Glomerular visceral epithelial cell (primary cell): Measurements from ENCODE around the gene KRT13.
"Not testable (repeated sequence)": the region's sequence is repeated elsewhere in the genome, so short reads cannot be mapped to it uniquely, and the experiment has no call there.

Source experiments
- DNase-seq: peaks from one replicate; pipeline ENCODE4 v3.0.0-alpha.2; 2016; ENCODE audit errors: extremely low spot score

KRT13 gene

DNA sequence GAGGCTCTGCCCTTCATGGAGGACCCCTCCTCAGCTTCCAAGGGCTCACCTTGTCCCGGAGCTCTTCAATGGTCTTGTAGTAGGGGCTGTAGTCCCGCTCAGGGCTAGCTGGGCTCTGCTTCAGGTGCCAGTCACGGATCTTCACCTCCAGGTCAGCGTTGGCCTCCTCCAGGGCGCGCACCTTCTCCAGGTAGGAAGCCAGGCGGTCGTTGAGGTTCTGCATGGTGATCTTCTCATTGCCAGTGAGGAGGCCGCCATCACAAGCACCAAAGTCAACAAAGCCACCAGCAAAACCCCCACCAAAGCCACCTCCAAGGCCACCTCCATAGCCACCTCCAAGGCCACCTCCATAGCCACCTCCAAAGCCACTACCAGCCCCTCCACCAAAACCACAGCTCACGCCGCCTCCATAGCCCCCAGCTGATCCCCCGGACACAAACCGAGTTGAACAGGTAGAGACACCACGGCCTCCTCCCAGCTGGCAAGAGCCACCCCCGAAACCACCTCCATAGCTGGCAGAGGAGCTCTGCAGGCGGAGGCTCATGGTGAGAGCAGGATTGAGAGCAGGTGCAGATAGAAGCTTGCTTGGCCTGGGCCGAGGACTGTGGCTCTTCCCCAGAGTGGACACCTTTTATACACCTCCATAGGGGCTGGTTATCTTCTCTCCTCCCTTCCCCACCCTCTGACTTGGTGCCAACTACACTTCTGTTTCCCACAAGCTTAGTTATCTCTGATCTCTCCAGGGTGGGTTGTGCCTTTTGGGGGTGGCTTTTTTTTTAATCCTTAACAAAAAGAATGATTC is at the start of gene KRT13:
Gene KRT13, minus strand, starts transcription at position 606 of the 802 bp plus-strand sequence. Its CDS starts 62 bp downstream, at position 544.
- no peak for DNase-seq

DNA sequence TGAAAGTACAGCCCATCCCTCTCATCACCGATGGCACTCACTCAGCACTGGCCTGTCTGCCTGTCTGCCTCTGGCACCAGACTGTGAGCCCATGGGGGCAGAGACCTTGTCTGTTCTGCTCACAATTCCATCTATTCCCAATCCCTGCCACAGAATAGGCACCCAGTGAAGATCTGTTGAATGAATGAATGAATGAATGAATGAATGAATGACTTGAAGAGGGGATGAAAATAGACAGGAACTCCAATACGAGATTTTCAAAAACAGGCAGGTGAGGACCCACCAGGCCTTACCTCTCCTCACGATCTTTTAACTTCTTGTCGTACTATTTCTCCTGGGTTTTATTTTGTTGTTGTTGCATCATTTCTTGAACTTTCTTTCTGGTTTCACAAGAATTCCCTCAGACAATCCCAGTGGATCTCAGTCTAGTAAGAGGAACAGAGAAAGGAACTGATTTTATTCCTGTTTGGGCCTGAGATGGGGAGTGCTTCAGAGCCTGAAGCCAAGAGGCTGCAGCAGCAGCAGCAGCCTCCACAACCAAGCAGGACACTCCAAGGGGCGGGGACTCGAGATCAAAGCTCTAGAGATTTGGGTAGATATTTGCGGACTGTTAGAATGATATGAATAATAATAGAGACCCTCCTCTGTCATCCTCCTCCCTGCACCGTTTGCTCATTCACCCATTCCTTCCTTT is 48.7 kb upstream of the KRT13 start:
- DNase-seq, result no peak

DNA sequence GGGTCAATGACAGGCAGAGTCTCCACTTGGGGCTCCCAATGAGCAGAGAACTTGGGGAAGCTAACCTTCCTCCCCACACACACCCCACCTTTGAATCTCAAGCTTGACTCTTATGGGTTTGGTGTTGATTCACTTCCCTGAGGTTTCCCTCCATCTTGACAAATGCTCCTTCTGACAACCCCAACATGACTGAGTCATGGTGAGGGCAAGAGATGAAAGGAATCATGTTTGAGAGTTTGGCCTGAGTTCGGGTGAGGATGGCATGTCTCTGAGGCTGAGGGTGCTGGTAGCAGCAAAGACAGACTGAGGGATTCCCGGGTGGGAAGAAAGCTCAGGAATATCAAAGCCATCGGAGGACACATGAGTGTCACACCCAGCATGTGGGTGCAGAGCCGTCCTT is 47.8 kb upstream of the KRT13 start:
- DNase-seq, result no peak

DNA sequence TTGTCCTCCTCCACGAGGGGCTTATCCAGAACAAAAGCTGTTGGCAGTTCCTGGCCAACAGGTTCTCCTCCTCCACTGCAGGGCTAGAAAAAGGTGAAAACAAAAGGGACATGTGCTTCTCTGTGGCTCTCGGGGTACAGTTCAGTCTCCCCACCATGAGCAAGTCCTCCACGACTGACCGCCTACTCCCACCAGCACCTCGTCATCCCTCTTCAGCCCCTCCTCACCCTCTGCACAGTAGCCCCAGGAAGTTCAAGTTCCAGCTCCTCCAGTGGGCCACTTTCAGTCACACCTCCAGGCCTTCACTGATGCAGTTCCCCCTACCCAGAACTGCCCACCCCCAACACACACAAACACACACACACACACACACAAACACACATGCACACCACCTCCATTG is 47.0 kb upstream of the KRT13 start:
- DNase-seq, result no peak

DNA sequence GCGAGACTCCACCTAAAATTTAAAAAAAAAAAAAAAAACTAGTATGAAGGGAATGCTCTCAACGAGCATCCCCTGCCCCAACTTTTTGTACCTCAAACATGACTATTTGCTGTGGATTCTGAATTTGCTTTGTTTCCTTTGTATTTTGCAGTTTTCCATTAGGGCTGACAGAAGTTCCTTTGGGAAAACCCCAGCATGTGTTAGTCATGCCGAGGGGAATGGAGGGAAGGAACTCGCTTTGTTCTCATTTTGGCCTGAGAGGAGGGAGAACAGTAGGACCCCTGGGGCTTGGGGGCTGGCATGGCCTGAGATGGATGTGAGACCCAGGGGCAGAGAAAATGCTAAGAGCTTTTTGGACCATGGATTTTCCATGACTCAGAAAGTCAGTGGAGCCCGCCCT is 46.0 kb upstream of the KRT13 start:
- DNase-seq, result peak; percentile 44

DNA sequence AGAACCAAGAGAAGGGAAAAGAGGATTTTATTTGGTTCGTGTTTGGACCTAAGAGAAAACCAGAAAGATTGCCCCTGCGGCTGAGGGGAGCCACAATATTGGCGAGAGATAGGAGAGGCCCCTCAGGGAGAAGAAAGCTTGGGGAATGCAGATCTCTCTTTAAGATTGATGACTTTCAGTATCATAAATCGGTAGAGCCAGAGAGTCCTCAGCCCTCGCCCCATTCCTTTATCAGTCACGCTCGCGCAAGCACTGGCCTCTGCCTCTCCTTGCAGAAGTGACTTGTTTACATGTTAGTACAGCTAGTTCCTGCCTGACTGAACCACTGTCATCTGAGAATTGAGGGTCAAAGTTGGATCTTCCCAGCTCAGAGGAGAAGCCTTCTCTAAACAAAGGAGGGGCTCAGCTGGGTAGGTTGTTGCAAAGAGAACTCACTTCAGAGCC is 44.2 kb upstream of the KRT13 start:
- DNase-seq, result no peak

DNA sequence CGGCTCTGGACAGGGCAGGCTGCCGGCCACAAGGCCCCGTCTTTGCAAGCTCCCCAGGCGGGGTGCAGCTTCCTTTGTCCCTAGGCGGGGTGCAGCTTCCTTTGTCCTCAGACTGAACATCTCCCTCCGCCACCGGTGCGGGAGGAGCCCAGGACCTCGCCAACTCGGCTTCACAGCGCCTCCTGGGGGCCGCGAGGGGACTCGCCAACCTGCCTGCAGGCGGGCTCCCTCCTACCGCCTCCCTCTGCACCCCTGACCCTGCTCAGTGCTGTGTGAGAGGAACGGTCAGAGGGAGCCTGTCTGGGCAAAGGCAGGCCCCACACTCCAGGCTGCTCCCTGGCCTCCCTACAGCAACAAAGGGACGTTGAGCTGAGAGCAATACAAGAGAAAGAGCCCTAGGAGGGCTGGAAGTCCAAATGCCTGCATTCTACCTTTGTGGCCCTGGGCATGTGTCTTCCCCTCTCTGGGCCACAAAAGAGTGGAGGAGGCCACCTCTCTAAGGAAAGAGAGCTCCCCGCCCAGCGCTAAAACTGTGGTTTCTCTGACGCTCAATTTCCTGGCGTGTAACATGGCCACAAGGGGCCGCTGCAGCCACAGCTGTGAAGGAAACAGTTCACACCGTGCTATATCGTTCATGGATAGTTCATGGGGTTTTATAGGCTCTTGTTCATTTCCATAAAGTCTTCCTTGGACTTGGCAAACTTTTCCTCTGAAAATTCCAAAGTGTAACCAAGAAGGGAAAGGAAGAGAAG is 43.6 kb upstream of the KRT13 start:
- DNase-seq, result peak; percentile 92

DNA sequence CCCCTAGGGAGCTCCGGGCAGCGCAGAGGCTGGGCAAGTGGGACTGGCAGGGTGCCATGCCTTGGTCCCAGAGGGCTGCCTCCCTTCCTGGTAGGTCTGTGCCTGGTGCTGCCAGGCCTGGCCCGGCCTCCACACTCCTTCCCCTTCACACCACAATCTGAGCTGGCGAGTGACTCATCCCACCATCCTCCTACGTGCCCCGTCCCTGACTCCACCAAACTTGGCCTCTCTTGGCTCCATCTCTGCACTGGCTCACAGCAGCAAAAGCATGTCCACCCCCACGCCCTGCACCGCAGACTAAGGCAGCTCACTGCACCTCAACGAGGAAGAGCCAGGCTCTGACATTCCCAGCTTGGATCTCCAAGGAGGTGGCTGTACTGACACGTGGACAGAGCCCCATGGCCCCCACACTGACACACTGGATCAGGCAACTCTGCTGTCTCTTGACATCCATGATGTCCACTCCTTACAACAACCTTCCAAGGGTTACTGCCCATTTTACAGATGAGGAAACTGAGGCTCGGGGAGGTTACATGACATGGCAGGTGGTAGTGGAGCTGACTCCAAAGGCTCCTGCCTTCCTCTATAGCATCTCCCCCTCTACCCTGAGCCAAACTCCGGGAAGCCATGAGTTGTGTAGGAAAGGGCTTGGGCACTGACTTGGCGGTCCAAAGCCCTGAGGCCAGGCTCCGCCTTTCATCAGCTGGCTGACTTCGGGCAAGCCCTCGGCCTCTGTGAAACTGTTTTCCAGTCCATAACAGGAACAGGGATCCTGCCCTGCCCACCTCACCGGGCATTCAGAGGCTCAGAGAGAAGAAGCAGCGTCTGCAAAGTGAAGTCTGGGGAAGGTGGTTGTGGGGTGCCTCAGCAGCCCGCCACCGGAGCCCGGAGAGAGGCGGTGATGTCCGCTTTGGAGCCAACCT is 42.8 kb upstream of the KRT13 start:
- peak; percentile 100 for DNase-seq

DNA sequence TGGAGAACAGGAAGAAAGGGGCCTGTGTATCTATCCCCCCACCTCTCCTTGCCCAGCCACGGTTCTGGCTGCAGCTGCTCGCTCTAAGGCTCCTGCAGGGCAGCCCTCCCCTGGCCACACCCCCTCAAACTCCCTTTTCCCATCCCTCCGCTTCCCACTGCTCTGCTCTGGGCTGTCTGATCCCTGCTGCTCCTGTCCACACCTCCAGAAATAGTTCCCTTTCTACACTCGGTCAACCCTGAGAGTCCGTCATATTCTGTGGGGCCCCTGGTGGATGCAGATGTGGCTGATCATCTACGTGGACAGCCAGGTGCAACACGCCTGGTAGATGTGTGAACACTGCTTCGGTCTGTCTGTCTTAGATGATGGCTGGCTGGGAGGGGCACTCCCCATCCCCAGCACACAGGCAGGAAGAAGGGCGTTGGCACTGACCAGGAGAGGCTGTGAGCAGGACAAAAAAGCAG is 42.0 kb upstream of the KRT13 start:
- no peak for DNase-seq

DNA sequence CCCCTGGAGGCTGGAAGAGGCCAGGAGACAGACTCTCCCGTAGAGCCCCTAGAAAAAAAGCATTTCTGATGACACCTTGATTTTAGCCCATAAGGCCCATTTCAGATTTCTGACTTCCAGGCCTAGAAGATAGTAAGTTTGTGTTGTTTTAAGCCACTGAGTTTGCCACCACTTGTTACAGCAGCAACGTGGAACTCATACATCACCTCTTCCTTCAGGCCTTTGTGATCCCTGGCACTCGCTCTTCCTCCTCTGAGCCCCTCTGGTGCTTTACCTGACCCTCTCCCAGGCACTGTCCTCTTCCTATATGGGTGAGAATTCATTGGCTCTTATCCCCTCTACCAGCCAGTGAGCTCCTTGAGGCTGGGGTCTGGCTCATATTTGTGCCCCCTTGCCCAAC is 41.4 kb upstream of the KRT13 start:
- DNase-seq, result no peak

DNA sequence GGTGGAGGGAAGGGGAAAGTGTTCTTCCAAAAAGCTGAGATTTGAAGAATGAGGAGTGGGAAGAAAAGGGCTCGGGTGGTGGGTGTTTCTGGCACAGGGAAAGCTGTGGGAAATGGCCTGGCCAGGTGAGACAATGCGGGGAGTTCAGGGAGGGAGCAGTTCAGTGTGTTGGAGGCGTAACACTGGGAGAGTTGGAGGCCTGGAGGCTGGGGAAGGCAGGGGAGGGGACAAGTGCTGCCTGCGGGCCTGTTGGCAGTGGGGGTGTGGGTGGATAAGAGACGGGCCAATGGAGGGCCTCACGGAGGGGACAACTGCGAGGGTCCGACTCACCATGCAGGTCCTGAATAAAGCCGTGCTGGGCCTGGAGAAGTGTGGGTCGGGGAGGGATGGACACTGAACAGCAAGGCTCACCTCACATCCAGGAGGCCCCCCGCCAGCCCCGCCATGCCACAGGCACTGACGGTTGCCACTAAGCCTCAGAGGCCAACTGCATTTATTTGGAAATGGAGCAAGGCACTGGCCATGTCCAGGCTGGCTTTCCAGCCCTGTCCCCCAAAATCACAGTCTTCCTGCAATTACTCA is 40.5 kb upstream of the KRT13 start:
- DNase-seq, result no peak

DNA sequence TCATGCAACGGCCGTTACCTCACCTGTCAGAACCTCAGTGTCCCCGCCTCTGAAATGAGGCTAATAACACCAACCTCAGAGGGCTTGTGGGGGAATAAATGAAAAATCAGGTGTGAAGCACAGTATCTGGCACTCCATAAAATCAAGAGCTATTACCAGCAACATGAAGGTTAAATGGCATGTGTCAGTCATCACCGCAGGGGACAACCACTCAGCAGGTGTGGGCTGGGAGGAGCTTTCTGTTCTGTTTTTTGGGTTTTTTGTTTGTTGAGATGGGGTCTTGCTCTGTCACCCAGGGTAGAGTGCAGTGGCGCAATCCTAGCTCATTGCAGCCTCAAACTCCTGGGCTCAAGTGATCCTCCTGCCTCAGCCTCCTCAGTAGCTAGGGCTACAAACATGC is 39.5 kb upstream of the KRT13 start:
- DNase-seq, result no peak

DNA sequence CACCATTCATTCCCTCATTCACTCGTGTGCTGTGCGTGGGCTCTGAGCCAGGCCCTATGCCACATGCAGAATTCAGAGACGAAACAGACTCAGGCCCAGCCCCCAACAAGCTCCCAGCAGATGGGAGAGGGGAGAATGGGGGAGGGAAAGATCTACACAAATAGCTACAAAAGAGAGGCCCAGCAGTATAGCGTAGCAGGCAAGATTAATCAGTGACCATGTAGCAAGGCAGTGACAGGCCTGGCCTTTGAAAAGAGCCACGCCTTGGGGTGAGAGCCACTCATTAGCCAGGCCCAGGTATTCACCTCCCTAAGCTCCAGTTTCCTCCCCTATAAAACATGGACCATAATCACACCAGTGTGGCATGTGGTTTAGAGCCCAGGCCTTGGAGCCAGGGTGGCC is 39.1 kb upstream of the KRT13 start:
- DNase-seq, result peak; percentile 51

DNA sequence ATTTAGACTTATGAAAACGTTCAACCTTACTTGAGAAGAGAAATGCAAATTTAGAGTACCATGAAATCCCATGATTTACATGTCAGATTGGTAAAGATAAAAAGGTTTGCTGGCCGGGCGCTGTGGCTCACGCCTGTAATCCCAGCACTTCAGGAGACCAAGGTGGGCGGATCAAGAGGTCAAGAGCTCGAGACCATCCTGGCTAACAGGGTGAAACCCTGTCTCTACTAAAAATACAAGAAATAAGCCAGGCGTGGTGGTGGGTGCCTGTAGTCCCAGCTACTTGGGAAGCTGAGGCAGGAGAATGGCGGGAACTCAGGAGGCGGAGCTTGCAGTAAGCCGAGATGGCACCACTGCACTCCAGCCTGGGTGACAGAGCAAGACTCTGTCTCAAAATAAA is 37.4 kb upstream of the KRT13 start:
- not testable (repeated sequence) for DNase-seq

DNA sequence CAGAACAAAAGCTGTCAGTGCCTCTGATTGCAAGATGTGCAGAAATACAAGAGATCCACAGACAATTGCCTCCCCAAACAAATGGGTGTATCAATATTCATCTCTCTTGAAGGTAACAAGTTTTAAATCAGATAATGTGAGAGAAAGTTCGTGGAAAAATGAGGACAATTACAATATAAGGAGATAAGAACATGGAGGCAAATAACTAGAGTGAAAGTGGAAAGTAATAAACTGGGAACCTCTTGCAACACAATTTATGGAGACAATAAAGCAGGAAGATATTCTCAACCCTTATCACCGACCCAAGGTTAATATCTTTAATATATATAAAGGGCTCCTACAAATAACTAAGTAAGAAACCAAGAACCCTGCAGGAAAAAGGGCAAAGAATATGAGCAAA is 36.9 kb upstream of the KRT13 start:
- no peak for DNase-seq

DNA sequence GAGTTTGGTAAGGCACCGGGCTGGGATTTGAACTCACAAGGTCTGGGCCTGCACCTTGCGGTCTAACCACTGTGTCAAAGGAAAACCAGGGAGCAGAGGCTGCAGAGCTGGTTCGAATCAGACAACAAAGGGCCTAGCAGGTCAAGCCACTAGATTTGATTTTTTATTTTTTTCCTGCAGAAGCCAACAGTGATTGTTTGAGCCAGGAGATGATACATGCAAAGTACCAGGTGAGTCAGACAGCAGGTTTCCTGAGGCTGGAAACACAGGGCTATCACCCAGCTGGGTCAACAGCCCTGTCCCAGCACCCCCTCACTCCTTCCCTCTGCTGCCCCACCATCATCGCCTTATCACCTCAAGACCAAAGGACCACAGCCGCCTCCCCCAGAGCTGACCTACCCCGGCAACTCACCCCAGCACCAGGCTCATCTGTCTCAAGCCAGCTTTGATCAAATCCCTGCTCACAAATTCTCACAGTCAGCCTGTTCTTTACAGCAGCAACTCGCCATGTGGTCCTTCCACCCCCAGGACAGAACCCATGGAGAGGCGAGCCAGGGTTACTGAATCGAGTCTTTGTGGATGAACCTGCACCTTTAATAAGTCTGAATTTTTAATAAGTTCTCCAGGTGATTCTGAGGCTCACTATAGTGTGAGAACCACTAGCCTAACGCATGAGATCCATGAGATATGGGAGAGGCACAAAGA is 35.7 kb upstream of the KRT13 start:
- DNase-seq, result peak; percentile 47

DNA sequence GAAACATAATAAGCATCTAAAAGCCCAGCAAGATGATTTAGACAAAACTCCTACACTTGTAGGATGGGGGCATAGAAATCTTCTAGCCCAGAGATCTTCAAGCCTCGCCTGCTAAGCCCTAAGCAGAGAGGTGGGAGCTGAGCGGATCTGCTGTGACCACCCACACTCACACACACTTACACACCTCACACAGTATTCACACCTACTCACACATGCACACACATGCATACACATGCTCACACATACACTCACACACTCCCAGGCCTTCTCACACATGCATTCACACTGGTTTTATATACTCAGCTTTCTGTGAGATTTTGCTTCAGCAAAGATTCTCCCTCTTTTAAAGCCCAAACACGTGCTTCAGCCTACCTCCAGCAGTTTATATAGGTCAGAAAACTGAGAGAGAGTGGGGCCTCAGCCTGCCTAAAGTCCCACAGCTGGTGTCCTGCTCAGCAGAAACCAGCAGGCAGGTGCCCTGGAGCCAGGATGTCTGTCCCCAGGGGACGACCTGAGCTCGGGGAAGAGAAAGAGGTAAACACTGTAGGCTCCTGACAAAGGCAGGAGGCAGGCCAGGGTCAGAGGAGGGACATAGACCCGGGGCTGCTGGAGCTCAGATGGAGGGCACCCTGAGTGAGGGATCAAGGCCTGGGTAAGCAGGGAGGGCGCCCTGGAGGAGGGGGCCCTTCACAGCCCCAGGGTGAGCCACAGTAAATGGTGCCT is 34.7 kb upstream of the KRT13 start:
- no peak for DNase-seq

DNA sequence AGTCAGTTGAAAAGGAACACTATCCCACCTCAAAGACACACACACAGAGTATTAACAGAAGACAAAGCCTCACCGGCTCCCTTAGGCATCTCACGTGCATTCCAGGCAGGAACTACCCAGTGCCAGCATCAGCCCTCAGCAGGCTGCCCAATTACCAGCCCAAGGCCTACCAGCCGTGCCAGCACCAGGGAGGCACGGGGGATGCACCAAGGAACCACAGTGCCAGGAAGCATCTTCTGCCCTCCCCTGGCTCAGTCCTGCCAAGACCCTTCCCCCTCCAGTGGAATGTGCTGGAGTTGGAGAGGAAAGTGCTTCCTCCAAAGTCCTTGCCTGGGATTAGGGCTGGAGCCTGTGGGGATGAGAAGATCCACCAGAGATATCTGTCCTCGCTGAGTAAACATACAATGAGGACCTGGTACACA is 33.7 kb upstream of the KRT13 start:
- DNase-seq, result peak; percentile 69

DNA sequence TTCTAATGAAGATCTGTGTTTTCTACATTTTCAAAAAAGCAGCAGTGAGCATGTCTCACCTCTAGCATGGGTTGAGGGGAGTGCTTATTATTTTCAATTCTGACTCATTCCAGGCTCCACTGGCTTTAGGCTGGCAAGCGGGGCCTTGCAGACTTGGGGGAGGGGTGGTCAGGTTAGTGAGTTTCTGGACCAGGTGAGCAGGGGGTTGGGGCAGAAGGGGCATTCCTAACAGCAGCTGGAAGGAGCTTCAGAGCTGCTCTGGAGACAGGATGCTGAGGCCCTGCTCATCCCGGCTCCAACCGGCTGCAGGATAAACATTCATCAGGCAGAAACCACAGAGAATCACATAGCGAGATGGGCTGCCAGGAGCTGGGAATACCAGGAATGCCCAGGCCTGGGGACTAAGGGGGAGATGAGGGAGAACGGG is 33.2 kb upstream of the KRT13 start:
- peak; percentile 89 for DNase-seq

DNA sequence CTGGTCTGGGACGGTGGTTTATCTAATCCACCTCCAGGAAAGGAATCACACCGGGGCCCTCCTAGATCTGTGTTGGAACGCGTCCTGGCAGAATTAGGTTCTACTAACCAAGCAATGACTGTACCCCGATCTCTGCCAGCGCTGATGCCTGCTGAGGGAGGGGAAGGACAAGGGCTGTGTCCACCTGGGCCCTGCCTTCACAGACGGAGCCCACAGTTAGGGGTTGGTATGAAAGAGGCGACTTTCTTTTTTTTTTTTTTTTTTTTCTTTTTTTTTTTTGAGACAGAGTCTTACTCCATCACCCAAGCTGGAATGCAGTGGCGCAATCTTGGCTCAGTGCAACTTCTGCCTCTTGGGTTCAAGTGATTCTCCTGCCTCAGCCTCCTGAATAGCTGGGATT is 32.6 kb upstream of the KRT13 start:
- DNase-seq, result peak; percentile 31
